HG03469 (cell line): ENCODE results near the gene CRAMP1.
A peak's percentile ranks its signal among the peaks of the same experiment; 100 is the strongest.

Source experiments
- ATAC-seq: cut with Tn5 transposase; IDR thresholded peaks from one replicate; pipeline ENCODE4 v1.9.1; 2021; ENCODE audit warnings: mild to moderate bottlenecking, moderate library complexity, moderate number of reproducible peaks; ENCODE audit not compliant: unreplicated experiment

CRAMP1 gene, protein sequence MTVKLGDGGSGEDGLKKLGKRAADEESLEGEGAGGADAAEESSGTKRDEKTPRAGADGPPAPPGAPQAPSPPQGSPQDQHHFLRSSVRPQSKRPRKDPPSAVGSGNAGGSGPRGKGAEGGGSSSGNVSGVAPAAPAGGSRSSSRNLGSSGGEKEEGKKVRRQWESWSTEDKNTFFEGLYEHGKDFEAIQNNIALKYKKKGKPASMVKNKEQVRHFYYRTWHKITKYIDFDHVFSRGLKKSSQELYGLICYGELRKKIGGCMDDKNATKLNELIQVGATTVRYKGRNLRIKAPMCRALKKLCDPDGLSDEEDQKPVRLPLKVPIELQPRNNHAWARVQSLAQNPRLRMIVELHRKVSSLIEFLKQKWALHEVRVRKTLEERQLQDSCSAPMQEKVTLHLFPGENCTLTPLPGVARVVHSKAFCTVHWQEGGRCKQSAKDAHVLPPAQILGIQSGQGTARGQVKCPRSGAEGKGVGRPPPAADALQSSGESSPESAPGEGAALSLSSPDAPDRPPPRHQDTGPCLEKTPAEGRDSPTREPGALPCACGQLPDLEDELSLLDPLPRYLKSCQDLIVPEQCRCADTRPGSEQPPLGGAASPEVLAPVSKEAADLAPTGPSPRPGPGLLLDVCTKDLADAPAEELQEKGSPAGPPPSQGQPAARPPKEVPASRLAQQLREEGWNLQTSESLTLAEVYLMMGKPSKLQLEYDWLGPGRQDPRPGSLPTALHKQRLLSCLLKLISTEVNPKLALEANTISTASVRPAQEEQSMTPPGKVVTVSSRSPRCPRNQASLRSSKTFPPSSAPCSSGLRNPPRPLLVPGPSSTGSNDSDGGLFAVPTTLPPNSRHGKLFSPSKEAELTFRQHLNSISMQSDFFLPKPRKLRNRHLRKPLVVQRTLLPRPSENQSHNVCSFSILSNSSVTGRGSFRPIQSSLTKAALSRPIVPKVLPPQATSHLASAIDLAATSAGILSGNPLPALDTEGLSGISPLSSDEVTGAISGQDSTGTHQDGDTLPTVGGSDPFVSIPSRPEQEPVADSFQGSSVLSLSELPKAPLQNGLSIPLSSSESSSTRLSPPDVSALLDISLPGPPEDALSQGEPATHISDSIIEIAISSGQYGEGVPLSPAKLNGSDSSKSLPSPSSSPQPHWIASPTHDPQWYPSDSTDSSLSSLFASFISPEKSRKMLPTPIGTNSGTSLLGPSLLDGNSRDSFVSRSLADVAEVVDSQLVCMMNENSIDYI (N-terminal part only)

DNA sequence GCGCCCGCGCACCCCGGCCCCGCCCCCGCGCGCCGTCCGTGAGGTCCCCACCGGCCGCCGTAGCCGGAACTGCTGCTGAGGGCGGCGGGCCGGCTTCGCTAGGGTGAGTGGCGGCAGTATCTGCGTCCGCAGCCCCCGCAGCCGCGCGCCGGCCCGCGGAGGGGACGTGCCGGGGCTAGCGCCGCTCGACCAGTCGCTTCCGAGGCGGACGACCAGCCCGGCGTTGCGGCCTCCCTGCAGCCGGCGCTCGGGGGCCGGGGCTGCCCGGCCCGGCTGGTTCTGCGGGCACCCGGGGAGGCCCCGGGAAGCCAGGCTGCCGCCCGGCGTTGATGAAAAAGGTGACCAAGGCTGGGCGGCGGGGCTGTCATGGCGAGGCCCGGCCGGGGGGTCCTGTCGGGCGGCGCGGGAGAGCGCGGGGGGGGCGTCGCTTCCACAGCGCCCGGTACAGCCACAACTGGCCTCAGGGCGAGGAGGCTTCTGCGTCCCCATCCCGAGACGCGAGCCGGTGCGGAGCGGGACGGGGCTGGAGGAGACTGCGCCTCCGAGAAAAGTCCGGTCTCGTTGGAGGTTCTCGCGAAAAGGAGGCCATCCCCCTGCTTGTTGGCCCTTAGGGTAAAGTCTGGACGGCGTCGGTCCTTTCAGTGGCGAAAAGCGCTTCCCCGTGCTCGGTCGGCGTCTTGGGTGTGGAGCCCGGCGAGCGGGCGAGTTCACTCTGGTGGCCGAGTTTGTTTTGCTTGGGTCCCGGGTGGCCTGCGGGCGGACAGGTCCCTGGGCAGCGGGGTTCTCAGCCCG, at the start of gene CRAMP1:
Gene CRAMP1, plus strand, starts transcription at position 41 of the 792 bp plus-strand sequence. CDS start 2,280 bp downstream, outside the sequence.
- peak; percentile 2 for ATAC-seq

DNA sequence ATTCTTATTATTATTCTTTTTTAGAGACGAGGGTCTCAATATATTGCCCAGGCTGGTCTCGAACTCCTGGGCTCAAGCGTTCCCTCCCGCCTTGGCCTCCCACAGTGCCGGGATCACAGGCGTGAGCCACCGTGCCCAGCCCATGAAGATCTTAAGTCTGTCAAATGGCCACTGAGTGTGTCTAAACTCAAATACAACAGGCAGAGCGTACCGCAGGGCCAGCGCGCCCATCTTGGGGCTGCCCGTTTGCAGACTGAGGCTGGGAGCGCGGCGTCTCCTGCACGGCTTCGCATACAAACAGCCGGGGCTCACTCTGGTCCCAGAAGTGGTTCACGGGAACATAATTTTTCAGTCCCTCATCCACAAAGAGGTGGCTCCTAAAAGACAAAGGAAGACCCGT, 48.4 kb upstream of the CRAMP1 start:
- ATAC-seq: no peak

DNA sequence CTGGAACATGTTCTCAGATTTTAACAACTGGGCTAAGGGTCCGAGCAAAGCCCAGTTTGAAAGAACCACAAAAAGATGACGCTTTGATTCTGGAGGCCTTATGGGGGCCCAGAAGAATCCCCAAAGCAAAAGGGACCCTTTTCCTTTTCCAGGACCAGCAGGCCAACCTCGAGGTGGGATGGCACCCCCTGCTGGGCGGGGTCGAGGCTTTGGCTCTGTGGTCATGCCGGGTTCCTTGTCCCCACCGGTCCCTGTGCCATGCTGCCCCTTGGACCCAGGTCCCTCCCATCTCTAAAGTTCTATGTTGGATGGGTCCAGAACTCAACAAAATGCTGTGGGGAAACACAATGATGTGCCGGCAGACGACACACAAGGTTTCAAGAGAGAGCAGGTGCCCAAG, 47.8 kb upstream of the CRAMP1 start:
- ATAC-seq: no peak

DNA sequence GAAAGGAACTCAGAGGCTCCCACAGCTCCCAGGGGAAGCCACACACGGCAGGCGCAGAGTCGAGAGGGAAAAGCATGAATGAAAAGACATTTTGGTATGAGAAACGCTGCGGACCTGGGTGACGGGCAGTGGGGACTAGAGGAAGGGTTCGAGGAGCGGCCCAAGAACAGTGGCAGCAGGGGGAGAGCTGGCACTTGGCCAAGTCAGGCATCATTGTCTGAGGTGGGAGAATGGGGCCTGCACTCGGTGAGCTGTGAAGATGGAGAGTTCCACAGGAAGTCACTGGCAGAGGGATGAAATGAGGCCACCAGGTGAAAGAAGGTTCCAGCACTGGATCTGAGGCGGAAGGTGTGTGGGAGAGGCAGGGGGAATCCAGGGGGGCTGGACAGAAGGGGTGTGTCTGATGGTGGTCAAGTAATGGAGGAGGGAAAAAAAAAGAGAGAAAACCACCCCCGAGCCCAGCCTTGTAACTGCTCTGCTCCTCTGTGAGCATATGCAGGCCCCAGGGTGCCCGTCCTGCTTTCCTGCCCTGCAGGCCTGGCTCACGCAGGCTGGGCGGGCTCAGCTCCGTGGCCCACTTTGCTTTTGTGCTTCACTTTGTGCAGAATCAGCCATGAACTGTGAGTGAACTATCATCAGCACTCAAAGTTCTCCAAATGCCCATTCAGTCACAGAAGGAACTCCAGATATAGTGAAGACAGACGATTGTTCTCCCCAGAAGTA, 46.9 kb upstream of the CRAMP1 start:
- ATAC-seq: no peak

DNA sequence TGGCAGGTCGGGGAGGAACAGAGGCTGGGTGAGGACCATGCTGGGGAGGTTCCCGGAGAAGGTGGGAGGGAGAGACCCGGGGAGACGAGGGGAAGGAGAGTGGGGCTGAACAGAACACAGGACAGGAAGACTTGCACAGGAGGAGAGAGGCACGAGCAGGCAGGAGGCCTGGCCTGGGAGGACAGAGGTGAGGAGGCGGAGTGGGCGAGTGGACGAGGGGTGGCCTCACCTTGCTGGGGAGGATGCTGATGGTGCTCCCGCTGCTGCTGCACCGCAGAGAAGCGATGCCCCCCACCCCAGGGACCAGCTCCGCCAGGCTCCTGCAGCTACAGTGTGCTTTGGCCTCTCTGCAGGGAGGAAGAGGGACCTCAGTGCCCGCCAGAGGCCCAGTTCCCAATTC, 44.2 kb upstream of the CRAMP1 start:
- ATAC-seq: no peak

DNA sequence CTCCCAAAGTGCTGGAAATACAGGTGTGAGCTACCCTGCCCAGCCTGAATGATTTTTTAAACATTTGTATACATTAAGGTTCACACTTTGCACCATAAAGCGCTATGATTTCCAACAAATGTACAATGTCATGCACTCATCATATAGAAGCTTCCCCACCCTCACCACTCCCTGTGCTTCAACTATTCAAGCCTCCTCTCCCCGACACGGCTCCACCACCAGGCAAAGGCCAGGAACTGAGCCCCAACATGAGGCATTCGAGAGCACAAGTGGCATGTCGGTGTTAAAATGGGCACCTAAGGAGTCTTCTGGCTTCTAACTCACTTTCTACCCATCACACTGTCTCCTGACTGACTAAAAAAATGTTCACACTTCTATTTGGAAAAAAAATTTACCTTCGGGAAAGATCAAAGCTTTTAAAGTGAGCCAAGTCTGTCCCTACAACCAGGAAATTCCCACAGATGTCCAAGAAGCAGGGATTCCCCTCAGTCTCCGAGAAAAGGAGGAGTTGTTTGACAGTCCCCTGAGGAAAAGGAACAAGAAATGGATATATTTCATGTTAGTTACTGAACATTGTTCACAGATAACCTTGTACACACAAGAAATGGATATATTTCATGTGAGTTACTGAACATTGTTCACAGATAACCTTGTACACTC, 41.0 kb upstream of the CRAMP1 start:
- ATAC-seq: no peak

DNA sequence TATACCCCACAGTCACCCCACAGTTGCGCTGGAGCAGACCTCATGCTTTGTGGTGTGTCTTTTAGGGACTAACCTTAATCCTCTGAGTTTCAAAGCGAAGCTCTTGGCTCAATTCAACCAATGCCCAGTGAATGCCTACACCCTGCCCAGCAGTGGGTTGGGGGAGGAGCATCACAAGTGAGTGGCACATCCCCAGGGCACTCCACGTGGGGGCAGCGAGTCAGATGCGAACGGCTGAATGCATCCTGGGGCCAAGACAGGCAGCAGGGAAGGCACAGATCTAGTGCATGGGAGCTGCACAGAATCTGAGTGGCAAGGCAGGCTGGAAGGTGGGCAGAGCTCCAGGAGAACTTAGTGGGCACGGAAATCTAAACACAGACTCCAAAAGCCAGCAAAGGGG, 39.5 kb upstream of the CRAMP1 start:
- no peak for ATAC-seq

DNA sequence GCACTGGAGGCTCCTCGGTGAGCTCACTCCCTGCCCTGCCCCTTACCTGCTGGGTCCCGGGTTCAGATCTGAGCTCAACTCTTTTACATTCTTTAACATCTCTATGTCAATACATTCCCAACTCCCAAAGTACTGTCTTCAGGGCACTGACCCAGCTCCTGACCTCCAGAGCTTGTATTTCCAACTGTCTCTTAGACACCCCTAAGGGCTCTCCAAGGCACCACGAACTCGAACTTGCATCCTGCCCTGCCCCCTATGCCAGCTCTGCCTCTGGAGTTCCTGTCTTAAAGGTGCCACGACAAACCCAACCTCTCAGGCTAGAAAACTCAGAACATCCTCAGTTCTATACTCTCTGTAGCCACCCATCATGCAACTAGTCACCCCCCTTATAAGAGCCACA, 38.9 kb upstream of the CRAMP1 start:
- no peak for ATAC-seq

DNA sequence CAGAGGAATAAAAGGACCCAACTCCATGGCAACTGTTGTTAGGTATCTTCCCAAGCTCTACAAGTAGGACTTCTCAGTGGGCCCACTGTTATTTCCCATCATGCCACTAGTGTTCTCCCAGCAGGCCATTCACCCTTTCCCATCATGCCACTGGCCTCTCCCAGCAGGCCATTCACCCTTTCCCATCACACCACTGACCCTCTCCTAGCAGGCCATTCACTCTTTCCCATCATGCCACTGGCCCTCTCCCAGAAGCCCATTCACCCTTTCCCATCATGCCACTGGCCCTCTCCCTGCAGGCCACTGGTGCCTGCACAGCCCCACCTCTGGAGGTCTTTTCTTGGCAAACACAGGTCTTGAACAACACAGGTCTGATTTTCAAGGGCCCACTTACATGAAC, 36.6 kb upstream of the CRAMP1 start:
- no peak for ATAC-seq

DNA sequence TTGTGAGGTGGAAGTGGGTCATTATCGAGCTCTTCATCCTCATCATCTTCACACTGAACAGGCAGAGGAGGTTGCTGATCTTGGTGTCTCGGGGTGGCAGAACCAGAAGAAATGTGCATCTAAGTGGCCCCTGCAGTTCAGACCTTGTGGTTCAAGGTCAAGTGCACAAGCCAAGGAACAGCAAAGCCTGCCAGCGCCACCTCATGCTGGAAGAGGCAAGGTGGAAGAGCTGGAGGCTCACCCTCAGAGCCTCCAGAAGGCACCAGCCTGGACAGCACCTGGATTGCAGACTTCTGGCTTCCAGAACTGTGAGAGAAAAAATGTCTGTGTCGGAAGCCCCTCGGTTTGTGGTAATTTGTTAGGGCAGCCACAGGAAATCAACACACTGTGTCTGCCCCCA, 32.9 kb upstream of the CRAMP1 start:
- ATAC-seq: no peak

DNA sequence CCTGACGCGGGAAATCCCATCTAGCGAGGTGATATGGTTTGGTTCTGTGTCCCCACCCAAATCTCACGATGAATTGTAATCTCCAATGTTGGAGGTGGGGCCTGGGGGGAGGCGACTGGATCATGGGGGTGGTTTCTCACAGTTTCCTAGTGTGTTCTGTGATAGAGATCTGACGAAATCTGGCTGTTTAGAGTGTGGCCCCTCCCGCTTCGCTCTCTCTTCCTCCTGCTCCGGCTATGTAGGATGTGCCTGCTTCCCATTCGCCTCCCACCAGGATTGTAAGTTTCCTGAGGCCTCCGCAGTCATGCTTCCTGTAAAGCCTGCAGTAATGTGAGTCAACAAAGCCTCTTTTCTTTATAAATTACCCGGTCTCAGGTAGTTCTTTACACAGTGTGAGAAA, 31.9 kb upstream of the CRAMP1 start:
- ATAC-seq: no peak

DNA sequence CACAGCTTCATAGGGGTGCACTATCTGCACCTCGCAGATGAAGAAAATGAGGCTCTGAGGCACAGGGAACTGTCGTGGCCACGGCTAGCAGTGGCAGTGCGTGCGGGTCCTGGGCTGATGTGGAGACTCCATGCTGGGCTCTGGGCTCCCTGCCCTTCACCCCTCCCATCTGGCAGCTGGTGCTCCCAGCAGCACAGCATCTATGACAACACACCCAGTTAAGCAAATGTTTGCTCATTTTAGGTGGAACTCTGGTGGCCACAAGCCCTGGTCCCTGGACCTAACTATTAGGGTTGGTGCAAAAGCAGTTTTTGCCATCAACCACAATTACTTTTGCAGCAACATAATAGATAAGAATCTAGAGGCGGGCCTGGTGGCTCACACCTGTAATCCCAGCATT, 31.2 kb upstream of the CRAMP1 start:
- no peak for ATAC-seq

DNA sequence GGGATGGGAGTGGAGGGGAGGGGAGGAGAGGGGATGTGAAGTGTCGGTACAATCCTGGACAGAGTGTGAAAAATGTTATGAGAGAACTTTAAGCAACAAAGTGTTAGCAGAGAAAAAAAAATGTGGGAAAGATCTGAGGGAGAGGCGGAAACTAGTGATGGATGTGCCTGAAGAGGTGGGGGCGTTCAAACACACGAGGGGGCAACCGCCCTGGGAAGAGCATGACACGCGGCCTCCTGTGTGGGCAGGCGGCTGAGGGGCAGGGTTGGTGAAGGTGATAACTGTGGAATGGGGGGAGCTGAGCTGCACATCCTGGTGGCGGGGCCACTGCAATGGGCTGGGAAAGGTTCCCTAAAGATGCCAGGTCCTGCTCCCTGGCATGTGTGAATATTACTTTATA, 30.4 kb upstream of the CRAMP1 start:
- ATAC-seq: no peak

DNA sequence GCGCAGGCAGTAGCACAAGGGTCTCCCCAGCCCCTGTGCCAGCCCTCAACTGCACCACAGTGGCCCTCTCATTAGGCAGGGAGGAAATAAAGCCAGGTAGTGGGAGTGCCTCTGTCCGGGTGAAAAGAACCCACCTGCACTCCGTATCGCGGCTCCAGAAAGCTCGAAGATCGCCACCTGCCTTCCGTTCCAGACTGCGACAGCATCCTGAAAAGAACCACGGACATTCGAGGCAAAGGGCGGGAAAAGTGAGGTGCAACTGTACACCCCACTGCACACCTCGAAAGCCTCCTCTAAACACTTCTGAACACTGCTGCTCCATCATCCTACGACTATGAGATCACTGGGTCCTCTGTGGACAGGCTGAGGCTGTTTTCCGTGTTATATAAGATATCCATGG, 29.0 kb upstream of the CRAMP1 start:
- ATAC-seq: no peak

DNA sequence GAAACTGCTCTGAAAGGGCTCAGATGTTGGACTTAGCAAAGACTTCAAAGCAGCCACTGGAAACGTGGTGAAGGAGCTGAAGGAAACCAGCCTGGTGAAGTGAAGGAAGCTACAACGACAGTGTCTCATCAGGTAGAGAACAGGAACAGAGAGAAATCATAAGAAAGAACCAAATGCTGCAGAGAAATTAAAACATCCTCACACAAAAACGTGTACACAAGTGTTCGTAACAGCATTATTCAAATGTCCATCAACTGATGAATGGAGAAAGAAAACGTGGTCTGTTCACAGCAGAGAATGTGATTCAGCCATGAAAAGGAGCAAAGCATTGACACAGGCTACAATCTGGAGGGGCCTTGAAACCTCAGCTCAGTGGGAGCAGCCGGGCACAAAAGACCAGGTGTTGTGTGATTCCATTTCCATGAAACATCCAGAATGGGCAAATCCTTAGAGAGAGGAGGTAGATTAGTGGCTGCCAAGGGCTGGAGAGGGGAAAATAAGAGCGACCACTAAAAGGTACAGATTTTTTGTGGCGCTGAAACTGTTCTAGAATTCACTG, 27.2 kb upstream of the CRAMP1 start:
- ATAC-seq: no peak

DNA sequence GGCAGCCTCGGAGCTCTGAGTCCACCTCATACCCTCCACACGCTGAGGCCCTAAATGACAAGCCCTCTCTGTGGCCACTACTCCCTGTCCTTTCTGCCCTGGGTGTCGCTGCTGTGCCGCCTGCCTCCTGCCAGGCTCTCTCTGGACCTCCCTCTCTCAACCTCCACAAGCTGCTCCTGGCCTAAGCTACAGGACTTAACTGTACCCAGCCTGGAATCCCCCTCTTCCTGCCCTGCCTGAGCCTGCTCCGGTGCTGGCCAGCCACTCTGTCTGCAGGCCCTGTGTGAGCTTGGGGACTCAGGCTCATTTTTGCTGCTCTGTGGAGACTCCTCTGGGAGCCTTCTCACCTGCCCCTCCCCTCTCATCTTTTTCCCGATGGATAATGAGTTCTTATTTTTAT, 21.8 kb upstream of the CRAMP1 start:
- no peak for ATAC-seq

DNA sequence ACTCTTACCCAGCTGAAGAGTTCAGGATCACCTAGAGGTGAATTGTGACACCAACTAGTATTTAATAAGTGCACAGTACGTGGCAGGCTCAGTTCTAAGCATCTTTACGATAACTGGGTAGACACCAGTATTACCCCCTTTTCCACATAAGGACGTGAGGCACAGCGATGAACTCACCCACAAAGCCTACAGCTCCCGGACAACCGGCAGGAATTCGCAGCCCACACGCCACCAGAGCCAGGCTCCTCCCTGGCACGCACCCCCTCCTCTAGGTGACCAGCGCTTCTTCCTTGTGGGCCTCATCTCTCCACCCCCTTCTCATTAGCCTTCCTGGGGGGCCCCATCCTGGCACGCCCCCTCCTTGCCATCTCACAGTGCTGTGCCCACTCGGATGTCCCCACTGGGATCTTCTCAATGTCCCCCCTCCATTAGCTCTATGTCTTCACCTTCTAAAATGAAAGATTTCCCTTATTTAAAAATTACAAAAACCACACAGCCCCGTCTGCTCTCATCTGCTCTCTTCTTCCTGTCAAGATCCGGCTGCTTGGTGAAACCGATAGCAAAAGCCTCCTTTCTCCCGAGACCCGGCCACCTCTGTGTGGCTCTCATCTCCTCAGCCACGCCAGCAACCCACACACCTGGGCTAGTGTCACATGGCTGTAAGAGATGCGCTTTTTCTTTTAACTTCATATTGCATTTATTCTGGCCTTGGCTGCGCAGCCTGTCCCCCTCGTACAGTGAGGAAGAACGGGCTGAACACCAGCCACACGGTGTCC, 21.0 kb upstream of the CRAMP1 start:
- ATAC-seq: no peak

DNA sequence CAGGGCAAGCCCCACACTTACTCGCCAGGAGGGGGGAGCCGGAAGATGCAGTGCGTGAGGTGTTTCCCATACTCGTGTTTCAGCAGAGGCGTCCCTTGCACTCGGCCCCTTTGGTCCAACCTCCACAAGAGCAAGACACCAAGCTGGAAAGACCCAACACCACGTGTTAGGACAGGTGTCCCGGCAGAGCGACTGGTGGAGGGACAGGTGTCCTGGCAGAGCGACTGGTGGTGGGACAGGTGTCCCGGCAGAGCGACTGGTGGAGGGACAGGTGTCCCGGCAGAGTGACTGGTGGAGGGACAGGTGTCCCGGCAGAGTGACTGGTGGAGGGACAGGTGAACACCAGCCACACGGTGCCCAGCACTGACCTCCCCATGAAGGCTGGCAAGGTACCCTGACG, 19.7 kb upstream of the CRAMP1 start:
- ATAC-seq: no peak
